ENCODE results near the gene MBNL1.

MBNL1 gene

DNA sequence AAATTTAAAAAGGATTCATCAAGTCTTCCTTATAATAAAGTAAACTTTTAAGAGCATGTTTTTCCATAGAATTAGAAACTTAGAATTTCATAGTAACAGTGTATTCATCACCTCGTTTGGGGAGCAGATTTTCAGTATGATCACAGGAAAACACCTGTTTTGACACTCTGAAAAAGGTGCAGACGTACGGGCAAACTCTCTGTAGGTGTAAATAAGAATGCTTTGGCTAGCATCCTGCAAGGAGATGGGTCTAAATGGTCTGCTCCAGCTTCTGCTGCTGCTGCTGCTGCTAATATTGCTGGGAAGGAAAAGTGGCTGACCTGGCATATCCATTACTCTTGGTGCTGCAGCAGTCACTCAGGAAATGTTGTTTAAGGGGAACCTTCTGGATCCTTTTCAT is 66.0 kb downstream of the MBNL1 start (continued):
- TF ChIP-seq ZNF274 (IDR thresholded peaks at IDR 0.05; ENCODE audit: low read length) (no peak), ZNF274 (tag by site-specific recombination; IDR thresholded peaks at IDR 0.05; ENCODE audit: borderline replicate concordance) (no peak), ZNF521 (tag by site-specific recombination; IDR thresholded peaks at IDR 0.05) (no peak), ZNF132 (tag by site-specific recombination; IDR thresholded peaks at IDR 0.05; ENCODE audit: borderline replicate concordance) (no peak), ZNF292 (tag by site-specific recombination; IDR thresholded peaks at IDR 0.05; ENCODE audit: borderline replicate concordance, low read depth) (no peak), MZF1 (tag by site-specific recombination; IDR thresholded peaks at IDR 0.05; ENCODE audit: borderline replicate concordance) (no peak), SP2 (tag by site-specific recombination; IDR thresholded peaks at IDR 0.05) (no peak), SALL2 (tag by site-specific recombination; IDR thresholded peaks at IDR 0.05; ENCODE audit: borderline replicate concordance) (no peak)

- Histone ChIP-seq H3K9me3 (ENCODE audit: control insufficient read depth, insufficient read depth, low read depth, low read length) (no peaks in the 10 kb centered on the region), H3K36me3 (ENCODE audit: control insufficient read depth in 2 of 2, insufficient read depth in 1 of 2, low read length in 2 of 2) (peaks cover 0 to 5% of the 10 kb centered on the region in 2 experiments; a peak in 1 of 3 replicates), H3K27ac (ENCODE audit: extremely low read depth, low read depth, low read length) (no peak overlapping the region)
- TF ChIP-seq ZNF639 (tag by site-specific recombination; IDR thresholded peaks at IDR 0.05) (no peak), ZNF776 (tag by site-specific recombination; IDR thresholded peaks at IDR 0.05; ENCODE audit: borderline replicate concordance) (no peak), ZNF707 (tag by site-specific recombination; IDR thresholded peaks at IDR 0.05) (no peak), REPIN1 (tag by site-specific recombination; IDR thresholded peaks at IDR 0.05; ENCODE audit: low read depth) (no peak), KLF8 (tag by site-specific recombination; IDR thresholded peaks at IDR 0.05) (no peak), ZNF155 (tag by site-specific recombination; IDR thresholded peaks at IDR 0.05) (no peak), ZNF211 (tag by site-specific recombination; IDR thresholded peaks at IDR 0.05; ENCODE audit: low read depth) (no peak), HOXD13 (CRISPR knock-in tag; IDR thresholded peaks at IDR 0.05; ENCODE audit: borderline replicate concordance) (no peak), GLIS1 (tag by site-specific recombination; IDR thresholded peaks at IDR 0.05) (no peak)
- TF ChIP-seq, protein P1, sequence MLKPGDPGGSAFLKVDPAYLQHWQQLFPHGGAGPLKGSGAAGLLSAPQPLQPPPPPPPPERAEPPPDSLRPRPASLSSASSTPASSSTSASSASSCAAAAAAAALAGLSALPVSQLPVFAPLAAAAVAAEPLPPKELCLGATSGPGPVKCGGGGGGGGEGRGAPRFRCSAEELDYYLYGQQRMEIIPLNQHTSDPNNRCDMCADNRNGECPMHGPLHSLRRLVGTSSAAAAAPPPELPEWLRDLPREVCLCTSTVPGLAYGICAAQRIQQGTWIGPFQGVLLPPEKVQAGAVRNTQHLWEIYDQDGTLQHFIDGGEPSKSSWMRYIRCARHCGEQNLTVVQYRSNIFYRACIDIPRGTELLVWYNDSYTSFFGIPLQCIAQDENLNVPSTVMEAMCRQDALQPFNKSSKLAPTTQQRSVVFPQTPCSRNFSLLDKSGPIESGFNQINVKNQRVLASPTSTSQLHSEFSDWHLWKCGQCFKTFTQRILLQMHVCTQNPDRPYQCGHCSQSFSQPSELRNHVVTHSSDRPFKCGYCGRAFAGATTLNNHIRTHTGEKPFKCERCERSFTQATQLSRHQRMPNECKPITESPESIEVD (tag by site-specific recombination; IDR thresholded peaks at IDR 0.05), result no peak
- TF ChIP-seq, protein P2, sequence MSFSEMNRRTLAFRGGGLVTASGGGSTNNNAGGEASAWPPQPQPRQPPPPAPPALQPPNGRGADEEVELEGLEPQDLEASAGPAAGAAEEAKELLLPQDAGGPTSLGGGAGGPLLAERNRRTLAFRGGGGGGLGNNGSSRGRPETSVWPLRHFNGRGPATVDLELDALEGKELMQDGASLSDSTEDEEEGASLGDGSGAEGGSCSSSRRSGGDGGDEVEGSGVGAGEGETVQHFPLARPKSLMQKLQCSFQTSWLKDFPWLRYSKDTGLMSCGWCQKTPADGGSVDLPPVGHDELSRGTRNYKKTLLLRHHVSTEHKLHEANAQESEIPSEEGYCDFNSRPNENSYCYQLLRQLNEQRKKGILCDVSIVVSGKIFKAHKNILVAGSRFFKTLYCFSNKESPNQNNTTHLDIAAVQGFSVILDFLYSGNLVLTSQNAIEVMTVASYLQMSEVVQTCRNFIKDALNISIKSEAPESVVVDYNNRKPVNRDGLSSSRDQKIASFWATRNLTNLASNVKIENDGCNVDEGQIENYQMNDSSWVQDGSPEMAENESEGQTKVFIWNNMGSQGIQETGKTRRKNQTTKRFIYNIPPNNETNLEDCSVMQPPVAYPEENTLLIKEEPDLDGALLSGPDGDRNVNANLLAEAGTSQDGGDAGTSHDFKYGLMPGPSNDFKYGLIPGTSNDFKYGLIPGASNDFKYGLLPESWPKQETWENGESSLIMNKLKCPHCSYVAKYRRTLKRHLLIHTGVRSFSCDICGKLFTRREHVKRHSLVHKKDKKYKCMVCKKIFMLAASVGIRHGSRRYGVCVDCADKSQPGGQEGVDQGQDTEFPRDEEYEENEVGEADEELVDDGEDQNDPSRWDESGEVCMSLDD (tag by site-specific recombination; IDR thresholded peaks at IDR 0.05), result no peak
- TF ChIP-seq, protein P3, sequence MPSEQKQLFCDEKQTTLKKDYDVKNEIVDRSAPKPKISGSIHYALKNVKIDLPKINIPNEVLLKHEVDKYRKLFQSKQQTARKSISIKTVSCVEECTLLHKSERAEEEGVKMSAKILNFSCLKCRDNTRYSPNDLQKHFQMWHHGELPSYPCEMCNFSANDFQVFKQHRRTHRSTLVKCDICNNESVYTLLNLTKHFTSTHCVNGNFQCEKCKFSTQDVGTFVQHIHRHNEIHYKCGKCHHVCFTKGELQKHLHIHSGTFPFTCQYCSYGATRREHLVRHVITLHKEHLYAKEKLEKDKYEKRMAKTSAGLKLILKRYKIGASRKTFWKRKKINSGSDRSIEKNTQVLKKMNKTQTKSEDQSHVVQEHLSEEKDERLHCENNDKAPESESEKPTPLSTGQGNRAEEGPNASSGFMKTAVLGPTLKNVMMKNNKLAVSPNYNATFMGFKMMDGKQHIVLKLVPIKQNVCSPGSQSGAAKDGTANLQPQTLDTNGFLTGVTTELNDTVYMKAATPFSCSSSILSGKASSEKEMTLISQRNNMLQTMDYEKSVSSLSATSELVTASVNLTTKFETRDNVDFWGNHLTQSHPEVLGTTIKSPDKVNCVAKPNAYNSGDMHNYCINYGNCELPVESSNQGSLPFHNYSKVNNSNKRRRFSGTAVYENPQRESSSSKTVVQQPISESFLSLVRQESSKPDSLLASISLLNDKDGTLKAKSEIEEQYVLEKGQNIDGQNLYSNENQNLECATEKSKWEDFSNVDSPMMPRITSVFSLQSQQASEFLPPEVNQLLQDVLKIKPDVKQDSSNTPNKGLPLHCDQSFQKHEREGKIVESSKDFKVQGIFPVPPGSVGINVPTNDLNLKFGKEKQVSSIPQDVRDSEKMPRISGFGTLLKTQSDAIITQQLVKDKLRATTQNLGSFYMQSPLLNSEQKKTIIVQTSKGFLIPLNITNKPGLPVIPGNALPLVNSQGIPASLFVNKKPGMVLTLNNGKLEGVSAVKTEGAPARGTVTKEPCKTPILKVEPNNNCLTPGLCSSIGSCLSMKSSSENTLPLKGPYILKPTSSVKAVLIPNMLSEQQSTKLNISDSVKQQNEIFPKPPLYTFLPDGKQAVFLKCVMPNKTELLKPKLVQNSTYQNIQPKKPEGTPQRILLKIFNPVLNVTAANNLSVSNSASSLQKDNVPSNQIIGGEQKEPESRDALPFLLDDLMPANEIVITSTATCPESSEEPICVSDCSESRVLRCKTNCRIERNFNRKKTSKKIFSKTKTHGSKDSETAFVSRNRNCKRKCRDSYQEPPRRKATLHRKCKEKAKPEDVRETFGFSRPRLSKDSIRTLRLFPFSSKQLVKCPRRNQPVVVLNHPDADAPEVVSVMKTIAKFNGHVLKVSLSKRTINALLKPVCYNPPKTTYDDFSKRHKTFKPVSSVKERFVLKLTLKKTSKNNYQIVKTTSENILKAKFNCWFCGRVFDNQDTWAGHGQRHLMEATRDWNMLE (tag by site-specific recombination; conservative IDR thresholded peaks at IDR 0.05; ENCODE audit: low read depth), result no peak
- TF ChIP-seq, protein P4, sequence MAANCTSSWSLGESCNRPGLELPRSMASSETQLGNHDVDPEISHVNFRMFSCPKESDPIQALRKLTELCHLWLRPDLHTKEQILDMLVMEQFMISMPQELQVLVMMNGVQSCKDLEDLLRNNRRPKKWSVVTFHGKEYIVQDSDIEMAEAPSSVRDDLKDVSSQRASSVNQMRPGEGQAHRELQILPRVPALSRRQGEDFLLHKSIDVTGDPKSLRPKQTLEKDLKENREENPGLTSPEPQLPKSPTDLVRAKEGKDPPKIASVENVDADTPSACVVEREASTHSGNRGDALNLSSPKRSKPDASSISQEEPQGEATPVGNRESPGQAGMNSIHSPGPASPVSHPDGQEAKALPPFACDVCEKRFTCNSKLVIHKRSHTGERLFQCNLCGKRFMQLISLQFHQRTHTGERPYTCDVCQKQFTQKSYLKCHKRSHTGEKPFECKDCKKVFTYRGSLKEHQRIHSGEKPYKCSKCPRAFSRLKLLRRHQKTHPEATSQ (tag by site-specific recombination; IDR thresholded peaks at IDR 0.05), result no peak
Observed at GRCh38 chr3:152335273-152335672, 66.5 kb downstream of the MBNL1 start.

More at GRCh38 chr3:152335273-152335672, 66.5 kb downstream of the MBNL1 start:
- Histone ChIP-seq H3K4me1 (ENCODE audit: control insufficient read depth, insufficient read depth, low read length) (no peaks in the 10 kb centered on the region), H3K4me3 (ENCODE audit: low read depth, low read length) (no peak overlapping the region)
- ChIA-PET POLR2A (no interaction called here), CTCF (no interaction called here)

Data from HEK293 (cell line).